ENCODE measurements around the gene SPATA16.

SPATA16 gene

GRCh38 chr3:172877011-172877410 is 264.0 kb downstream of the SPATA16 start:
- ATAC-seq, result no peak
- no peak for TF ChIP-seq BACH2 (CRISPR knock-in tag; IDR thresholded peaks at IDR 0.05; ENCODE audit: borderline replicate concordance)
- TF ChIP-seq GLIS3 (CRISPR knock-in tag; IDR thresholded peaks at IDR 0.05), result no peak
- no peak for TF ChIP-seq ARNTL (CRISPR knock-in tag; IDR thresholded peaks at IDR 0.05; ENCODE audit: borderline replicate concordance, low read depth)
- no peak for TF ChIP-seq CSDC2 (CRISPR knock-in tag; IDR thresholded peaks at IDR 0.05)
- TF ChIP-seq TOX (CRISPR knock-in tag; IDR thresholded peaks at IDR 0.05; ENCODE audit: borderline replicate concordance), result no peak
- TF ChIP-seq, protein P1, sequence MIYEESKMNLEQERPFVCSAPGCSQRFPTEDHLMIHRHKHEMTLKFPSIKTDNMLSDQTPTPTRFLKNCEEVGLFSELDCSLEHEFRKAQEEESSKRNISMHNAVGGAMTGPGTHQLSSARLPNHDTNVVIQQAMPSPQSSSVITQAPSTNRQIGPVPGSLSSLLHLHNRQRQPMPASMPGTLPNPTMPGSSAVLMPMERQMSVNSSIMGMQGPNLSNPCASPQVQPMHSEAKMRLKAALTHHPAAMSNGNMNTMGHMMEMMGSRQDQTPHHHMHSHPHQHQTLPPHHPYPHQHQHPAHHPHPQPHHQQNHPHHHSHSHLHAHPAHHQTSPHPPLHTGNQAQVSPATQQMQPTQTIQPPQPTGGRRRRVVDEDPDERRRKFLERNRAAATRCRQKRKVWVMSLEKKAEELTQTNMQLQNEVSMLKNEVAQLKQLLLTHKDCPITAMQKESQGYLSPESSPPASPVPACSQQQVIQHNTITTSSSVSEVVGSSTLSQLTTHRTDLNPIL (CRISPR knock-in tag; IDR thresholded peaks at IDR 0.05; ENCODE audit: low read depth), result no peak
- TF ChIP-seq, protein P2, sequence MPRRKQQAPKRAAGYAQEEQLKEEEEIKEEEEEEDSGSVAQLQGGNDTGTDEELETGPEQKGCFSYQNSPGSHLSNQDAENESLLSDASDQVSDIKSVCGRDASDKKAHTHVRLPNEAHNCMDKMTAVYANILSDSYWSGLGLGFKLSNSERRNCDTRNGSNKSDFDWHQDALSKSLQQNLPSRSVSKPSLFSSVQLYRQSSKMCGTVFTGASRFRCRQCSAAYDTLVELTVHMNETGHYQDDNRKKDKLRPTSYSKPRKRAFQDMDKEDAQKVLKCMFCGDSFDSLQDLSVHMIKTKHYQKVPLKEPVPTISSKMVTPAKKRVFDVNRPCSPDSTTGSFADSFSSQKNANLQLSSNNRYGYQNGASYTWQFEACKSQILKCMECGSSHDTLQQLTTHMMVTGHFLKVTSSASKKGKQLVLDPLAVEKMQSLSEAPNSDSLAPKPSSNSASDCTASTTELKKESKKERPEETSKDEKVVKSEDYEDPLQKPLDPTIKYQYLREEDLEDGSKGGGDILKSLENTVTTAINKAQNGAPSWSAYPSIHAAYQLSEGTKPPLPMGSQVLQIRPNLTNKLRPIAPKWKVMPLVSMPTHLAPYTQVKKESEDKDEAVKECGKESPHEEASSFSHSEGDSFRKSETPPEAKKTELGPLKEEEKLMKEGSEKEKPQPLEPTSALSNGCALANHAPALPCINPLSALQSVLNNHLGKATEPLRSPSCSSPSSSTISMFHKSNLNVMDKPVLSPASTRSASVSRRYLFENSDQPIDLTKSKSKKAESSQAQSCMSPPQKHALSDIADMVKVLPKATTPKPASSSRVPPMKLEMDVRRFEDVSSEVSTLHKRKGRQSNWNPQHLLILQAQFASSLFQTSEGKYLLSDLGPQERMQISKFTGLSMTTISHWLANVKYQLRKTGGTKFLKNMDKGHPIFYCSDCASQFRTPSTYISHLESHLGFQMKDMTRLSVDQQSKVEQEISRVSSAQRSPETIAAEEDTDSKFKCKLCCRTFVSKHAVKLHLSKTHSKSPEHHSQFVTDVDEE (CRISPR knock-in tag; IDR thresholded peaks at IDR 0.05), result no peak
- TF ChIP-seq ZNF565 (CRISPR knock-in tag; conservative IDR thresholded peaks at IDR 0.05; ENCODE audit: low read depth), result no peak
- no peak for TF ChIP-seq ESRRG (CRISPR knock-in tag; IDR thresholded peaks at IDR 0.05)
- TF ChIP-seq PPARA (CRISPR knock-in tag; IDR thresholded peaks at IDR 0.05; ENCODE audit: borderline replicate concordance), result no peak
- TF ChIP-seq, protein P3, sequence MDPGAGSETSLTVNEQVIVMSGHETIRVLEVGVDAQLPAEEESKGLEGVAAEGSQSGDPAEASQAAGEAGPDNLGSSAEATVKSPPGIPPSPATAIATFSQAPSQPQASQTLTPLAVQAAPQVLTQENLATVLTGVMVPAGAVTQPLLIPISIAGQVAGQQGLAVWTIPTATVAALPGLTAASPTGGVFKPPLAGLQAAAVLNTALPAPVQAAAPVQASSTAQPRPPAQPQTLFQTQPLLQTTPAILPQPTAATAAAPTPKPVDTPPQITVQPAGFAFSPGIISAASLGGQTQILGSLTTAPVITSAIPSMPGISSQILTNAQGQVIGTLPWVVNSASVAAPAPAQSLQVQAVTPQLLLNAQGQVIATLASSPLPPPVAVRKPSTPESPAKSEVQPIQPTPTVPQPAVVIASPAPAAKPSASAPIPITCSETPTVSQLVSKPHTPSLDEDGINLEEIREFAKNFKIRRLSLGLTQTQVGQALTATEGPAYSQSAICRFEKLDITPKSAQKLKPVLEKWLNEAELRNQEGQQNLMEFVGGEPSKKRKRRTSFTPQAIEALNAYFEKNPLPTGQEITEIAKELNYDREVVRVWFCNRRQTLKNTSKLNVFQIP (CRISPR knock-in tag; IDR thresholded peaks at IDR 0.05; ENCODE audit: borderline replicate concordance, low read depth), result no peak

DNA sequence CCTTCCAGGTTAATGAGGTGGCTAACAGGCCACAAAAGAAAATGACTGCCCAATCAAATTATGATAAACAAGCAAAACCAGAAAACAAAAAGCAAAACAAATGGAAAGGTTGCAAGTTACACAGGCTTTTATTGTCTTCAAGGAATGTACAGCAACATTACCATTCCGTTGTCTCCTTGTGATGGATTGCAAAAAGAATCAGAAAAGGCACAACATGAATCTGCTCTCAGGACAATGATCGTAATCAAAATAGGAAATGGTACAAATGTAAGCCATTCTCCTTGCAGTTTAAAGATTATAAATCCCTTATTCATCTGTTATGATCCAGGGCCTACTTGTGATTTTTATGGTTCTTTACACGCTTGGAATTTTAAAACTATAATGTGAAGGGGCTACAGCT is 264.7 kb downstream of the SPATA16 start:
- ATAC-seq, result no peak
- 0 out of 2 replicates have a peak, but pooled peaks have one; percentile 8 for TF ChIP-seq ISL1 (CRISPR knock-in tag; IDR thresholded peaks at IDR 0.05)
- no peak for TF ChIP-seq ZNF8 (CRISPR knock-in tag; IDR thresholded peaks at IDR 0.05)

GRCh38 chr3:172875039-172875438 is 266.0 kb downstream of the SPATA16 start:
- TF ChIP-seq ZNF8 (CRISPR knock-in tag; IDR thresholded peaks at IDR 0.05) (no peak), ESRRG (CRISPR knock-in tag; IDR thresholded peaks at IDR 0.05) (no peak), TOX (CRISPR knock-in tag; IDR thresholded peaks at IDR 0.05; ENCODE audit: borderline replicate concordance) (no peak), ZC3H10 (CRISPR knock-in tag; IDR thresholded peaks at IDR 0.05) (no peak), ZFP30 (CRISPR knock-in tag; IDR thresholded peaks at IDR 0.05) (no peak), ZNF70 (CRISPR knock-in tag; IDR thresholded peaks at IDR 0.05) (no peak), BACH2 (CRISPR knock-in tag; IDR thresholded peaks at IDR 0.05; ENCODE audit: borderline replicate concordance) (no peak), ARNTL (CRISPR knock-in tag; IDR thresholded peaks at IDR 0.05; ENCODE audit: borderline replicate concordance, low read depth) (no peak)
- TF ChIP-seq, protein P2 (CRISPR knock-in tag; IDR thresholded peaks at IDR 0.05), result no peak
- ATAC-seq, result no peak

- TF ChIP-seq ISL1 (CRISPR knock-in tag; IDR thresholded peaks at IDR 0.05) (no peak), ZNF70 (CRISPR knock-in tag; IDR thresholded peaks at IDR 0.05) (no peak), ZFP3 (CRISPR knock-in tag; IDR thresholded peaks at IDR 0.05) (no peak), ARNTL (CRISPR knock-in tag; IDR thresholded peaks at IDR 0.05; ENCODE audit: borderline replicate concordance, low read depth) (no peak), RARB (CRISPR knock-in tag; IDR thresholded peaks at IDR 0.05) (no peak), SNAI2 (CRISPR knock-in tag; IDR thresholded peaks at IDR 0.05) (no peak), TCF4 (CRISPR knock-in tag; IDR thresholded peaks at IDR 0.05; ENCODE audit: borderline replicate concordance) (no peak), TOX (CRISPR knock-in tag; IDR thresholded peaks at IDR 0.05; ENCODE audit: borderline replicate concordance) (no peak), PPARA (CRISPR knock-in tag; IDR thresholded peaks at IDR 0.05; ENCODE audit: borderline replicate concordance) (no peak), ZC3H10 (CRISPR knock-in tag; IDR thresholded peaks at IDR 0.05) (no peak)
- TF ChIP-seq, protein P3 (CRISPR knock-in tag; IDR thresholded peaks at IDR 0.05; ENCODE audit: borderline replicate concordance, low read depth), result no peak
- TF ChIP-seq, protein P2 (CRISPR knock-in tag; IDR thresholded peaks at IDR 0.05), result no peak
- no peak for ATAC-seq
These were observed 271.1 kb downstream of the SPATA16 start for GRCh38 chr3:172869784-172870518.

All from SK-N-SH treated with all-trans-retinoic acid at 6 μM for 48 hours (cell line).